NT2/D1 (cell line): ENCODE measurements around the gene FRMD5.
A peak's percentile ranks its signal among the peaks of the same experiment; 100 is the strongest.
"Not testable (repeated sequence)": the region's sequence is repeated elsewhere in the genome, so short reads cannot be mapped to it uniquely, and the experiment has no call there.

Source experiments
- DNase-seq: peaks from one replicate; pipeline ENCODE4 v3.0.0-alpha.2; 2011; ENCODE audit warnings: low read depth, low spot score
- H3K27me3 ChIP-seq: 2 replicates; pipeline ENCODE4 v1.6.0; 2011; ENCODE audit warnings: mild to moderate bottlenecking; ENCODE audit not compliant: insufficient read length, insufficient read depth
- H3K36me3 ChIP-seq: 2 replicates; pipeline ENCODE4 v1.6.1; 2011; ENCODE audit warnings: mild to moderate bottlenecking, low read length, mixed read lengths; ENCODE audit not compliant: insufficient read depth, insufficient read length
- H3K4me1 ChIP-seq: 2 replicates; pipeline ENCODE4 v1.5.1; 2011; ENCODE audit not compliant: insufficient read depth, insufficient read length
- H3K4me3 ChIP-seq: 2 replicates; pipeline ENCODE4 v1.5.1; 2011; ENCODE audit warnings: low read depth; ENCODE audit not compliant: insufficient read length
- H3K9ac ChIP-seq: 2 replicates; pipeline ENCODE4 v1.6.0; 2011; ENCODE audit warnings: low read depth; ENCODE audit not compliant: insufficient read length
- H3K9me3 ChIP-seq: 2 replicates; pipeline ENCODE4 v1.5.1; 2011; ENCODE audit warnings: mild to moderate bottlenecking, low read length; ENCODE audit not compliant: insufficient read depth
- SUZ12 ChIP-seq: IDR thresholded peaks from 2 replicates; pipeline ENCODE4 v1.6.1; 2011; ENCODE audit not compliant: insufficient read length, insufficient read depth; ENCODE audit errors: extremely low read depth
- YY1 ChIP-seq: IDR thresholded peaks from 2 replicates; pipeline ENCODE4 v1.6.1; 2011; ENCODE audit not compliant: insufficient read length, insufficient read depth
- ZNF274 ChIP-seq: IDR thresholded peaks from 2 replicates; pipeline ENCODE4 v1.6.1; 2011; ENCODE audit warnings: mild to moderate bottlenecking, low read depth, low read length

FRMD5 gene

GRCh38 chr15:44195151-44195740 lies at the start of gene FRMD5:
Gene FRMD5 (minus strand): TSS chr15:44195271.
- Histone ChIP-seq H3K36me3 (no peaks in the 10 kb centered on the region), H3K4me1 (no peaks in the 10 kb centered on the region), H3K9ac (peak within 1 kb of the TSS; percentile 50), H3K9me3 (no peaks in the 10 kb centered on the region), H3K4me3 (peak within 1 kb of the TSS; percentile 62), H3K27me3 (peaks cover 43% of the 10 kb centered on the region)
- TF ChIP-seq SUZ12, result no peak
- TF ChIP-seq ZNF274, result no peak
- TF ChIP-seq YY1, result no peak
- peak; percentile 84 for DNase-seq

GRCh38 chr15:44243829-44244228 lies 48.8 kb upstream of the FRMD5 start:
- Histone ChIP-seq H3K36me3 (no peaks in the 10 kb centered on the region), H3K27me3 (no peaks in the 10 kb centered on the region), H3K9me3 (no peaks in the 10 kb centered on the region), H3K9ac (no peak overlapping the region), H3K4me3 (no peak overlapping the region), H3K4me1 (no peaks in the 10 kb centered on the region)
- no peak for DNase-seq
- no peak for TF ChIP-seq ZNF274
- no peak for TF ChIP-seq SUZ12
- TF ChIP-seq YY1, result no peak

- no peaks in the 10 kb centered on the region for H3K4me1 ChIP-seq
- H3K9ac ChIP-seq, result no peak overlapping the region
- no peaks in the 10 kb centered on the region for H3K36me3 ChIP-seq
- TF ChIP-seq ZNF274 (no peak), YY1 (no peak), SUZ12 (no peak)
- H3K4me3 ChIP-seq, result no peak overlapping the region
- no peaks in the 10 kb centered on the region for H3K27me3 ChIP-seq
- DNase-seq, result no peak
- H3K9me3 ChIP-seq, result no peaks in the 10 kb centered on the region
Measured at GRCh38 chr15:44243141-44243540, 48.1 kb upstream of the FRMD5 start.

- TF ChIP-seq YY1 (no peak), SUZ12 (no peak), ZNF274 (no peak)
Measured at GRCh38 chr15:44231842-44232241, 36.8 kb upstream of the FRMD5 start.

GRCh38 chr15:44229301-44229700 lies 34.2 kb upstream of the FRMD5 start:
- not testable (repeated sequence) for H3K9me3 ChIP-seq, H3K27me3 ChIP-seq, H3K4me1 ChIP-seq, DNase-seq, H3K36me3 ChIP-seq, H3K4me3 ChIP-seq, H3K9ac ChIP-seq

More at GRCh38 chr15:44231842-44232241, 36.8 kb upstream of the FRMD5 start:
- no peaks in the 10 kb centered on the region for H3K36me3 ChIP-seq
- H3K9me3 ChIP-seq, result no peaks in the 10 kb centered on the region
- no peak overlapping the region for H3K4me3 ChIP-seq
- no peak for DNase-seq
- H3K27me3 ChIP-seq, result no peaks in the 10 kb centered on the region
- no peaks in the 10 kb centered on the region for H3K4me1 ChIP-seq
- H3K9ac ChIP-seq, result no peak overlapping the region

- no peak overlapping the region for H3K4me3 ChIP-seq
- H3K36me3 ChIP-seq, result no peaks in the 10 kb centered on the region
- H3K4me1 ChIP-seq, result no peaks in the 10 kb centered on the region
- H3K9ac ChIP-seq, result no peak overlapping the region
- TF ChIP-seq ZNF274 (no peak), SUZ12 (no peak), YY1 (no peak)
- H3K27me3 ChIP-seq, result no peaks in the 10 kb centered on the region
- no peaks in the 10 kb centered on the region for H3K9me3 ChIP-seq
- no peak for DNase-seq
Measured at GRCh38 chr15:44227584-44227983, 32.5 kb upstream of the FRMD5 start.

- H3K36me3 ChIP-seq, H3K9me3 ChIP-seq, DNase-seq, H3K4me1 ChIP-seq, H3K9ac ChIP-seq, H3K4me3 ChIP-seq, H3K27me3 ChIP-seq: not testable (repeated sequence)
Measured at GRCh38 chr15:44227001-44227400, 31.9 kb upstream of the FRMD5 start.

GRCh38 chr15:44222478-44222877 lies 27.4 kb upstream of the FRMD5 start:
- H3K9me3 ChIP-seq, result no peaks in the 10 kb centered on the region
- H3K36me3 ChIP-seq, result no peaks in the 10 kb centered on the region
- H3K4me1 ChIP-seq, result peaks cover 3% of the 10 kb centered on the region
- H3K4me3 ChIP-seq, result no peak overlapping the region
- DNase-seq, result no peak
- no peaks in the 10 kb centered on the region for H3K27me3 ChIP-seq
- H3K9ac ChIP-seq, result no peak overlapping the region
- TF ChIP-seq YY1, result no peak
- TF ChIP-seq SUZ12, result no peak
- no peak for TF ChIP-seq ZNF274
